Tongue (tissue), 2 donors: ENCODE data around the gene FRY. TPM values are rescaled to one million over a fixed set of nuclear protein-coding genes. Genes with fewer than 3 reads are reported as not detected.
A peak's percentile ranks its signal among the peaks of the same experiment; 100 is the strongest.

Source experiments
- DNase-seq: peaks from one replicate; pipeline ENCODE4 v3.0.0-alpha.2; 2015
- total RNA-seq: library from RNA; depleted of rRNA; stranded (reverse); fragments of >200 nt; gene quantifications from one replicate; pipeline ENCODE4 v1.2.3, GENCODE V29; 2014

The FRY gene
- total RNA-seq, 1 donor from 2014 or later = 152 TPM

DNA sequence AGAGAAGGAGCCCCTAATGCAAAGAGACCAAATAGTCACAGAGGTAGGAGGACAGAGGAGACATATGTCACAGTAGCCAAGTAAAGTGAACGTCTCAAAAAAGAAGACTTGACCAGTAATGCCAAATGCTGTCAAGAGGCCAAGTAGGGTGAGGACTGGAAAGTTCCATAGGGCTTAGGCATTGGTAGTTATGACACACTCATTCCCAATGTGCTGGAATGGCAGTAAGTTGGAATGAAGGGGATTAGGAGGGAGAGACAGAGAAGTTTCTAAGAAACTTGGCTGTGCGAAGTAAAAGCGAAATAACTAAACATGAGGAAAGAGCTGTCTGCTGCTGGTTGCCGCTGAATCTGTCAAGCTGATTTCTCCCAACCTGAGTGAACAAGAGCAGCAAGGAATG is 14.9 kb upstream of the FRY start:
- DNase-seq = no peak

DNA sequence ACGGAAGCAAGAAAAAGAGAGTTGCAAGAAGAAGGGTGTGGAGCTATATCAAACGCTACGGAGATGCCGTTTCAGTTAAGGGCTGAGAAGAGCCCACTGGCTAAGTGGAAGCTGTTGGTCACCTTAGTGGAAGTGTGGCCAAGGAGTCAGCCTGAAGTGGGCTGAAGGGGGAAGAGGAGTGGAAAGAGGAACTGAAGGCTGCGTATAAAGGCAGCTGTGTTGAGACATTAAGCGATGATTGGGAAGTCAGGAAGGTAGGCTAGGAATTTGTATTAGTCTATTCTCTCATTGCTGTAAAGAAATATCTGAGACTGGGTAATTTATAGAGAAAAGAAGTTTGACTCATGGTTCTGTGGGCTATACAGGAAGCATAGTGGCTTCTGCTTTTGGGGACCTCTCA is 14.1 kb upstream of the FRY start:
- DNase-seq = no peak

DNA sequence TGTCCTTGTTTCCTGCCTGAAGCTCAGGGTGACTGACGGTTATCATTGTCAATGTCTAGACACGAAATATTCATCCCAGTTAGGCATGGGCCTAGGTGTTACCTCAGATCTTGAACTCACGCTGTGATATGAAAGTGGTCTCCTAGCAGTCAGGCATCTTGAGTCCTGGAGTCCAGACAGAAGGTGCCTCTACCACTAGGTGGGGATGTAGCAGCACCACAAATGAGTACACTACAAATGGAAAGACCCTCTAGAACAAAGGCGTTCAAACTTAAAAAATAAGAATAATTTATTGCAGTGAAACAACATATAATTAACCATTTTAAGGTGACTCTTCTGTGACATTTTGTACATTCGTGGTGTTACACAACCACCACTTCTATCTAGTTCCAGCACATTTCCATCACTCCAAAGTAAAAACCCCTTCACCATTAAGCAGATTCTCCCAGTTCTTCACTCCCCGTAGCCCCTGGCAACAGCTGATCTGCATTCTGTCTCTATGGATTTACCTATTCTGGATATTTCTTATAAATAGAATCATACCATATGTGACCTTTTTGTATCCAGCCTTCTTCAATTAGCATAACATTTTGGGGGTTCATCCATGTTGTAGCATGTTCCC is 11.9 kb upstream of the FRY start:
- DNase-seq = peak; percentile 85

DNA sequence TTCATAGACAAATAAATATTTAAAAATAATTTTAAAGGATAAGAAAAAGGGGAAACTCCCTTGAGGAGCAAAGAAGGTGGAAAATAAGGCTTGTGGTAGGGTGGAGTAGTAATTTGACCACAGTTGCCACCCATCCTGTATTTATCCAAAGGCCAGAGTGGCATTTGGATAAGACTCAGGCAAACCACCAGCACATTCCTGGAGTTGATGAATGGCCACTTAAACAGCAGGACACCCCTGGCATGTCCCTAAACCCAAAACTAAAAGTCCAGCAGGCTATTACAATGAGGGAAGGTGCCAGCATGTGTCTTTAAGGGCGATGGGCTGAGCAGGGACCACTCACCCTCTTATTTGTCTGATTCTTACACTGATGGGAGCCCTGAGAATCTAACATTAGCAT is 9.8 kb upstream of the FRY start:
- DNase-seq = no peak

DNA sequence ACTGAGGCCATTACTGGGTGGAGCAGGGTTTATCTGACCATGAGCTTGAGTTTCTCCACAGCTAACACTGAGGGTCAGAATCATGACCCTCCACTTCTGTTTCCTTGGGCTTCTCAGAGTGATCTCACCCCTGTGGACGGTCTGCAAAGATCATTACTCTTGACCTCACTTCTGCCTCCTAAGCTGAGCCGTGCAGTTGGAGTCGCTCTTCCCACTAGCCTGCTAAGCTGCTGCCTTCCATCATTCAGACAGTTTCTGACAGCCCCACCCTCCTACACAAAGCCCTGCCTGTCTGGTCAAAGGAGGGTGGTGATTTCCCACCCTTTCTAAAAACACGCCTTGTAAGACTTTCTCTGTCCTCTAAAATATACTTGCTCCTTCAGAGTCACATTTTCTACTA is 9.3 kb upstream of the FRY start:
- peak; percentile 64 for DNase-seq

DNA sequence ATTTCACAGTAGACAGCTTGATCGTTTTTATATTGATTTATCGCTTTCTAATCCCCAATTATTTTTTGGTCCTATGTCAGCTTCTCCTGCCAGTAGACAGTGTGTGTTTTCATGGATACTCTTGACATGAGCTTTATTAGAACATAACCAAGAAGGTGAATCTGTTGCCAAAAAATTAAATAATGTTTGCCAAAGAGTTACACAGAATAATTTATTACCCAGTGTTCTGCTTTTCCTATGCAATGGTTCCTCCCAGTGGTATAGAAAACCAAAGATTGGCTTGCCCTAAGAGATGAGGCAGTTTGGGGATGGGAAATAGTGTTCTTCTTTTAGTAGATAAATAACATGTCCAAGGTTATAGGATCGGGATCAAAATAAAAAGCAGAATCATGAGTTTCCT is 8.5 kb upstream of the FRY start:
- no peak for DNase-seq

DNA sequence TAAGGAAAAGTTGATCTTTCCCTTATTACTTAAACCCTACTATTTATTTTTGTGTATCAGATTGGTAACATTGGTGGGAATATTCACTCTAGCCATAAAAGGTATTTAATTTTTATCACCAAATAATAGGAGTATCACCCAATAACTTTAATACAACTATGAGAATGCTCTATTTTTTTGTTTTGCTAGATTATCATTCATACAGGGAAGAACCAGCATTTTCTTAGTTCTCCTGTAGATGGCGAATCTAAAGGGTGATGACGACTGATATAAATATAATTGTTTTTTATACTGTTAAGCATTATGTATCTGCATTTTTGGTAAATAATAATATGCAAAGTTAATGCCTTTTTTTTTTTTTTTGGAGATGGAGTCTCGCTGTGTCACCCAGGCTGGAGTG is 7.9 kb upstream of the FRY start:
- DNase-seq = no peak

DNA sequence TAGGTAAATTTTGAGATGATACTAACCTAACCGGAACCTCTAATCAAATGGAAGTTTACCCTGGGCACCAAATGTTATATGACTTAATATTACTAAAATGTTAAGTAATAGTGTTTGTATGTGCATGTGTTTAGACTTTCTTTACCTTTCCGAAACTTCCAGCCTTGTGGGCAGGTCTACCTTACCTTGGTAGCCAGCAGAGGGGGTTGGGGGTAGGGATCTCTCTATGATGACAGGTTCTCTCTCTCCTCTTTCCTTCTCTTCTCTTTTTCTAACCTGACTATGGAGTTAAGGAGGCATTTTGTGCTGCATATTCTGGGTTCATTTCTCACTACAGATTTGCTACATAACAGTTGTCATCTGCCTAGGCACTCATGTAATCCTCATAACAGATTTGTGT is 6.8 kb upstream of the FRY start:
- DNase-seq = no peak

DNA sequence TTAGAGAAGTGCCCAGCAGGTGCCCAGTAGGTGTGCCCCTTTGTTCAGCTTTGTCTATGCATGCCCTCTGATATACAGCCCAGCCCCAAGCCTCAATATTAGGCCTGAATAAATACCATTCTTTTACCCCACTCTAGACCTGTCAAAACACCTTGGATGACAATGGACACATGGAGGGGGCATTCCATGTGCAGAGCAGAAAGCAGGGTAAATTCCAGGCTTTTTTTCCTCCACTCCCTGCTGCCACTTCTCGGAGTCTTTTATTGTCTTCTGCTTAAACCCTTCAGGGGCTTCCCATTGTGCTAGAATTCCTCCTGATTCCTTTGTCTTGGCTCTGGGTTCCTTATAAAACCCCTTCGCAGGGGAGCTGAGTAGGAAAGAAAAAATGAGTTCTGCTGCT is 5.8 kb upstream of the FRY start:
- no peak for DNase-seq

DNA sequence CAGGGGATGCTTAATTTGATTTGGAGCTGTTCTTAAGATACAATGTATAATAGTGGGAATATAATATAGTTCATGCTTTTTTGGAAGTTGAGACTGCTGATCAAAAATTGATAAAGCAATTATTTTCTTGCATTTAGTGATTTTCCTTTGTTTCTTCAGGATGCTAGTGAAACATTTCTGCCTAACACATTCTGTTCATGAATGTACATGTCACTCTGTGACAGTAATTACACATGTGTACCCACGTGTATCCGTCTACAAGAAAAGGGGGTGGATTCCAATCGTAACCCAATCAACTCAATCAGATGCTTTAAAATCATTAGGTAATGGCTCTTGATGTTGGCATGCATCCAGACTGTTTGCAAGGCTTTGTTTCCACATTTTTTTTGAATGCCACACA is 5.0 kb upstream of the FRY start:
- DNase-seq = no peak

DNA sequence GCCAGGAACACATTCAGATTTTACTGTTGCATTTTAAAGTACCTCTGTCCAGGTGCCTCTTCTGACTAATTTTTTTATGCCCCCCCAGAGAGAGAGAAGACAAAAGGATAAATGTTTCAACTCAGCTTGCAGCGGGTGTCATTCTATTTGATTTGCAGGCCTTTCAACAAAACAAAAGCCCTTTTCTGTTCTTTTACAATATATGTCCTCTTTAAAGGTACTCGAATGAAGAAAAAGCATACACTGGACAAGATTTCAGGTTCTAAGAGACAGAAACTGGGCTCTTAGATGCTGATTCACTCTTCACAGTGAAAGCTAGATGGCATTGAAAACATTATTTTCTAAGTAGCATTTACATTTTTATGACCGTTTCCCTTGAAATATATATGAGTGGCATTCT is 2.9 kb upstream of the FRY start:
- DNase-seq = no peak

DNA sequence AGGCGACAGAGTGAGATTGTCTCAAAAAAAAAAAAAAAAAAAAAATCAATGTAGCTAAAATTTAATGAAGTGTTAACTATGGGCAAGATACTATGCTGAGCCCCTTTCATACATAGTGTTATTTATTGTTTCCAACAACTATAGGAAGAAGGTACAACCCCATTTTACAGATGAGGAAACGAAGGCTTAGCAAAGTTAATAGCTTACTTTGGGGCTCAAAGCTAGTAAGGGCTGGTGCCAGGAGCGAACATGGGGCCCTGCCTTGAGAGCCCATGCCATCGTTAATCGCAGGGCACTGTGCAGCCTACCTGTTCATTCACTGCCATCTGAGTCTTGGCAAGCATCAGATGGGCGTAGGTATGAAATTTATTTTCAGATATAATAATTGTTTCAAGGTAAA is 1.9 kb upstream of the FRY start:
- DNase-seq = no peak

DNA sequence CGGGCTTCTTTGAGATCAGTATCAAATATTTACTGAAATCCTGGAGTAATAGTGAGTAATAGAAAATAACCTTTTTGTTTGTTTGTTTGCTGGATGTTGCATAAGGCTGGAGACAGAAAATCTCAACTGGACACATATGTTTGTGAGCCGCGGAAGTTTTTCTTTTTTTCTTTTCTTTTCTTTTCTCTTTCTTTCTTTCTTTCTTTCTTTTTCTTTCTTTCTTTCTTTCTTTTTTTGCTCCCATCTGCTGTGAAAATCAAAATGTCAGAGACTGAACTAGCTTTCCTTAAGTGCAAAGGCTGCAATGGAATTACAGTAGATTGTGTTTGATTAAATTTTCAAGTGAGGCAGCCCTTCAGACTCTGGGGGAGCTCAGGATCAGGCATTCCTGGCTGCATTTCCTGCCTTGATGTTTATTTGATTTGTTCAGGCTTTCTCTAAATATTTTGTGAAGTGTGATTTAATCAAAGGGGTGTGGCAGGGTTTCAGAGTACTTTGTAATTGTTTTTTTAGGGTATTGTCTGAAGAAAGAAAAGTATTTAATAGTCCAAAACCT is 319 bp downstream of the FRY start:
- DNase-seq = no peak

DNA sequence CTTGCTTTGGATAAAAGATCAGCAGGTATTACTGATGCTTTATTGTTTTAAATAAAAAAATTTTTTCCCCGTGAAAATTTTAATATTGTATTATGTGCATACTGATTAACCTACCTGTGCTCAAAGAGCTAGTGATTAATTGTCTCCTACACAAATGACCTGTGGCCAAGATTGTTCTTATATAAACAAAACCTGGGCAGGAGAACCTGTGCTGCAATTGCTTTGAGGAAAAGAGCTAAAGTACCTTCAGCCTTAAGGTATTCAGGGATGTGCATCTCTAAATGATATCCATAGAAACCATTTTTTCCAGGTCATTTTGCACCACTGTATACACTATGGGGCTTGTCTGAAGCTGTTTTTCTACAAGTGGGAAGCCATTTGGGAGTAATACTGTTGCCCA is 1.2 kb downstream of the FRY start:
- no peak for DNase-seq

DNA sequence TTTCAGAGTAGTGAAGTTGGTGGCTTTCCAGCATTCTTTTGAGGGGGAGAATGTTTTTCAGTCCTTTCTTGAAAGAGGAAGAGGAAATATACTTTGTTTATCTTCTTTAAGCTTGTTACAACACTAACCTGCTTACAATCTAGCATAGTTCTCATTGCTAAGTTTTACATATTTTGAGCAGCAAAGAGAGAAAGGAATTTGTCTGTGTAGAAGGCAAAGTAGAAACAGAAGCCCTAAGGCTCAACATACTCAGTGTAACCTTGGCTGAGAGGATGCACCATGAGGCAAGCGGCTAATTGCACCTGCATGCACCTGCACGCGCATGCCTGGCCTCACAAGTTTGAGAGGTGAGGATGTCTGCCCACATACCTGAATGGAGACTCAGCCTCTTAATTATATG is 2.2 kb downstream of the FRY start:
- no peak for DNase-seq

DNA sequence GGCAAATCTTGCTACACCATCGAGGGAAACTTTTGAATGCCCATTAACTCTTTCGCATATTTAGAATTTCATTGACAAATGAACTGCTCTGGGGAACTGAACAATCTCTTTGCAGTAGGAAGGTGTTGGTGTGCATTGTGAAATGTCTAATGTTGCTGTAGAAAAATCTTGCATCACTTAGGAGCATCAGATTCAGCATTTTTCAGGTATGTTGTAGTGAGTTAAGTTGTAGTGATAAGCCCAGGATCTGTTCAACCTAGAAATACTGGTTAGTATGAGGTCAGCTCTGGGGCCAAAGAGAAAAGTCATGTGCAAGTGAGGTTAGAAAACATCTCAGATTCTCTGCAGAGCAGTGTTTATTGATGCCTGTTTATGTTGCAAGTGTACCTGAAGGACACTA is 4.1 kb downstream of the FRY start:
- DNase-seq = no peak

DNA sequence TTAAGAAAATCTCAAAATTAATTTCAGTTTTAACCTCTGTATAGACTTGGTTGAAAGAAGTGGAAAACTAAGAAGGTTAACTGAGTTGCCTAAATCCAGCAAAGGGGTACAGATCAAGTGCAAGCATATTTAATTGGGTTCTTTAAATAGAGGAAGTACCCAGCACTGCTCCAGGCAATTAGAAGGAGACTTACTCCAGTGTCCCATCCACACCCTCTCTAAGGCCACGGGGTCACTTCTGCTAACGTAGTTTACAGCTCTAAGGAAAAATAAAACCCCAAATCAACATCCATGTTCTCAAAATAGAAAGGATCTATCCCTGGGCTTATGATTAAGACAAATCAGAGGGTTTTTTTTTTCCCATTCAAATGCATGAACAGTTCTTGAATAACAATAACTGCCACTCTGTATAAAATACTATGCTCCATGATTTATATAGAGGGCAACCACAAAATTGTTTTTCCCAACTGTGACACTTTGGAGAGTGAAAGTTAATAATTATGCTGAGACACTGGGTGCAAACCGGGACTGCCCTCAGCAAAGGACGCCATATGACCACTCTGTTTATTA is 4.6 kb downstream of the FRY start:
- DNase-seq = no peak

DNA sequence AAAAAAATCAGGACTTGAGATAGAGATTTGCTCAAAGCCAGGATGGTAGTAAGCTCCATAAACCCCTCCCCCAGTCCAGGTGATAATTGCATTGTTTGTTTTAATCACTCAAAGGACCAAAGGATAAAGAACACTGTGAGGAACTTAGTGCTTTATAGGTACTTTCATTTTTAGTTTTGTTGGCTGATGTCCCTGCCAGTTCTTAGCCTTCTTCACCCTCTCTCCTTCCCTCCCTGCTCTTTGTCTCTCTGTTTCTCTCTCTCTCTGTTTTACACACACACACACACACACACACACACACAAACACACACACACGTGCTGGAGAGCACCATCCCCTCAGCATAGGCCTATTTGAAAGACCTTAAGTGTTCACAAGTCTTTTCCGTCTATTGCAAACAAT is 5.2 kb downstream of the FRY start:
- DNase-seq = no peak

DNA sequence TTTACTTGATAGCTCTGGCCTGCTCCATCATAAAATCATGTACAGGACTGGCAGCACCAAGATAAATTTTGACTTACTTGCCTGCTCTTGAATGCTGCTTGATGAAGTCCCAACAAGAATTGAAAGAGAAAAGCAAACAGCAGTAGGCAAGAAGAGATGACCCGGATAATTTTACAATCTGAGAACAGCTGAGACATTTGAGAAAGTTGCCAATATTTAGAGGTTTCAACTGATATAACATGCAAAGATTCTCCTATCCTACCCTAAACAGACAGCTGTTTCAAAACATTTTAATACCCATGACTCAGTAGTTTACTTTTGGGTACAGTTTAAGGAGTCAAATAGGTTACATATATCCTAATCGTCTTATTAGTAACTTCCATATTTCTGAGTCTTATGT is 5.9 kb downstream of the FRY start:
- peak; percentile 50 for DNase-seq

DNA sequence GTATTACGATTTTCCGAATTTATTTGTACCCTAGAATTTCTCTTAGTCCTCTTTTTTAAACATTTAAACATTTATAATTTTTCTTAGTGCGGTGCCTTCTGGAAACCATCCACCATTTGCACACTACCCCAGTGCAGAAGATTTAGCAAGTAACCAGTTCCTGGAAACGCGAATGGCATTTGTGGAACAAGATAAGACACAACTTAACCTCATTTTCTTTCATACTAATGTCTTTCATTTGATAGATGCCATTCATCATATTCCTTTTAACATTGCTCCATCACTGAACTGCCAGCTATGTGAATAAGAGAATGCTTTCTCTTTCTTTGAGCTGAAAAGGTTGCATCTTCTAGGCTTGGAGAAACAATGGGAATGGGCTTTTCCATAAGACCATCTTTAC is 6.8 kb downstream of the FRY start:
- DNase-seq = no peak

DNA sequence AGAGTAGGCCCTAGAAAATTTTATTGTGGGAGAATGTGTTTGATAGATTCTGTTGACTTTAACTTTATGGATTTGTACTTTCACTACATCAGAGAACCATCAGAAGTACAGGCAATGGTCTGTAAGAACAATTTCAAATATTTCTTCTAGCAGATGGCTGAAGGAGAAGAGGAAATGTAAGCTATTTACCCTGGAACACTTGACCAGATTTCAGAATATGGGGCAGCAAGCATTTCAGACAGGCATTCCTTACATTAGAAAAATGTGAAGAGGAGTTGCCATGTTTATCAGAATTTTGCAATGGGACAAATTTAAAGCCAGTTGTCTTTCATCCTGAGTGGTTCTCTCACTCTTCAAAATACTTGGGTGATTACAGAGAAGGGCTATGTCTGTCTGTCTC is 7.5 kb downstream of the FRY start:
- DNase-seq = no peak

DNA sequence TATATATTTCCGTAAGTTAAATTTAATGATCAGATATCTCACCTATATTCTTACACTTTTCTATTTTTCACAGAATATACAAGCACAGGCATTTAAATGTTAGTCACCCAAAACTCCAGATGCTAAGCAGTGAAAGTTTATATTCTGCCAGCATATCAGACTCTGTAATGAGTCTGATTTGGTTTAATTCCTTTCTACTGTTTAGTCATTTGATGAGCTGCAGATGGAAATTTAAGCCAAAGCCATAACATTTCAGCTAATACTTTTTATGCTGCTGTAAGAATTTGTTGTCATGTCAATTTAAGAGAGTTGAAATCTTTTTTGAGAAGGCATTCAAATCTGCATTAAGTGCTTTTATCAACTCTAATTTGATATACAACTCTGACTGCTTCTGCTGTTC is 8.0 kb downstream of the FRY start:
- DNase-seq = no peak

DNA sequence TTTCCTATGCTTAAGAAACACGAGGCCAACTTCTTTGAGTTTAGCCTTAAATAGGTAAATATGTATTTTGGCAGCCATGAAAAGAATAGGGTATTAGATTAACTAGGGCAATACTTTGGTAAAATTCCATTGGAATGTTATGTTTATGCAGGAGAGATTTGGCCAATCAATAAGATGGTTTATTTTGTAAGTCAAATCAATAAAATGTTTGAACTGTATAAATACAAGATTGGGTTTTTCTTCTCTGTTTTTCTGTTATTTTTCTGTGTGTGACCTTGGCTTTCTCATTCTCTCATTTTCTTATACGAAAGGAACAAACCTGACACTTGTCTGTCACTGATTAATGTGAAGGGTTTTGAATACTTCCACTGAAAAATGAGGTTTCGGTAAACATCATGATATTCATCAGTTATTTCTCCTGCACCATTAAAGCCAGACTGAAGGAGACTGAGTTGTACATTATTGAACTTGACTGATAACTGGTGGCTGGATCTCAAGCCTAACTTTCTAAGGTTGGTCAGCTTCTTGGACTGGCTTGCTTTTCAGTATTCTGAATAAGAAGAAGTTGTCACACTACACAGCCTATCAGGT is 8.6 kb downstream of the FRY start:
- DNase-seq = no peak

DNA sequence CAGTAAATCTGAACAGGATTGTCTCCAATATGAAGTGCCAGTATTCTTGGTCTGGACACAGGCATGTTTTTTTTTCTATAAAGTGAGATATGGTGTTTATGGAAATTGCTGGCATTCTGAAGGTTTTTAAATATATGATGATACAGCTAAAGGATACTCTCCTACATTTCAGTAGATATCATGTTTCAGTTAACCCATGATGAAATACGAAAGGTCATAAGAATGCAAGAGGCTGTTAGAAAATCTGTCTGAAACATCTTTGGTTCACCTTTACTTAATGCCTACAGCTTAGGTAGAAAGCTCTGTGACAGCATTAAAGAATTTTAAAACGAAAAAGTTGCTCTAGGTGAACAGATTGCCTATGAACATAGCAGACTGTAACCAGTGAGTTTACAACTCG is 9.1 kb downstream of the FRY start:
- DNase-seq = no peak
